ENCODE results near the gene CSMD2.

CSMD2 gene

GRCh38 chr1:33946836-33947235, 218.2 kb downstream of the CSMD2 start:
- no peak for DNase-seq

GRCh38 chr1:33944846-33945245, 220.2 kb downstream of the CSMD2 start:
- no peak for DNase-seq

- no peak for DNase-seq
Measured at GRCh38 chr1:33943978-33944377, 221.1 kb downstream of the CSMD2 start.

- DNase-seq, result no peak
Measured at GRCh38 chr1:33932871-33933270, 232.2 kb downstream of the CSMD2 start.

- DNase-seq, result no peak
Measured at GRCh38 chr1:33931111-33931475, 233.9 kb downstream of the CSMD2 start.

- DNase-seq, result no peak
Measured at GRCh38 chr1:33930346-33931110, 234.5 kb downstream of the CSMD2 start.

GRCh38 chr1:33928251-33928650, 236.8 kb downstream of the CSMD2 start:
- no peak for DNase-seq

- DNase-seq, result no peak
Measured at GRCh38 chr1:33927721-33928120, 237.3 kb downstream of the CSMD2 start.

- no peak for DNase-seq
Measured at GRCh38 chr1:33925586-33925985, 239.4 kb downstream of the CSMD2 start.

- DNase-seq, result no peak
Measured at GRCh38 chr1:33921281-33921680, 243.7 kb downstream of the CSMD2 start.

- DNase-seq, result no peak
Measured at GRCh38 chr1:33918368-33918767, 246.7 kb downstream of the CSMD2 start.

GRCh38 chr1:33916786-33917185, 248.2 kb downstream of the CSMD2 start:
- no peak for DNase-seq

GRCh38 chr1:33914531-33914930, 250.5 kb downstream of the CSMD2 start:
- DNase-seq, result no peak

- no peak for DNase-seq
Measured at GRCh38 chr1:33908324-33908956, 256.6 kb downstream of the CSMD2 start.

GRCh38 chr1:33906156-33906555, 258.9 kb downstream of the CSMD2 start:
- no peak for DNase-seq

GRCh38 chr1:33905241-33905640, 259.8 kb downstream of the CSMD2 start:
- DNase-seq, result no peak

- DNase-seq, result no peak
Measured at GRCh38 chr1:33903210-33903589, 261.8 kb downstream of the CSMD2 start.

GRCh38 chr1:33902486-33903209, 262.4 kb downstream of the CSMD2 start:
- no peak for DNase-seq

GRCh38 chr1:33899746-33900145, 265.3 kb downstream of the CSMD2 start:
- no peak for DNase-seq

- no peak for DNase-seq
Measured at GRCh38 chr1:33898881-33899280, 266.1 kb downstream of the CSMD2 start.

- no peak for DNase-seq
Measured at GRCh38 chr1:33898406-33898805, 266.6 kb downstream of the CSMD2 start.

- no peak for DNase-seq
Measured at GRCh38 chr1:33897092-33897725, 267.8 kb downstream of the CSMD2 start.

GRCh38 chr1:33895976-33896375, 269.1 kb downstream of the CSMD2 start:
- DNase-seq, result no peak

GRCh38 chr1:33895396-33895795, 269.6 kb downstream of the CSMD2 start:
- DNase-seq, result no peak

Measured in stimulated activated CD4-positive, alpha-beta T cell treated with anti-CD3 and anti-CD28 coated beads, Interleukin-4, amount 100 ng/mL, for 4 hours (primary cell).